Superior temporal gyrus (tissue), 1 donor: ENCODE data around the gene KRTAP4-2.
"Not testable (repeated sequence)": the region's sequence is repeated elsewhere in the genome, so short reads cannot be mapped to it uniquely, and the experiment has no call there.

Source experiments
- DNase-seq: peaks from one replicate; pipeline ENCODE4 v3.0.0-alpha.2; 2016; ENCODE audit errors: extremely low spot score

The KRTAP4-2 gene

DNA sequence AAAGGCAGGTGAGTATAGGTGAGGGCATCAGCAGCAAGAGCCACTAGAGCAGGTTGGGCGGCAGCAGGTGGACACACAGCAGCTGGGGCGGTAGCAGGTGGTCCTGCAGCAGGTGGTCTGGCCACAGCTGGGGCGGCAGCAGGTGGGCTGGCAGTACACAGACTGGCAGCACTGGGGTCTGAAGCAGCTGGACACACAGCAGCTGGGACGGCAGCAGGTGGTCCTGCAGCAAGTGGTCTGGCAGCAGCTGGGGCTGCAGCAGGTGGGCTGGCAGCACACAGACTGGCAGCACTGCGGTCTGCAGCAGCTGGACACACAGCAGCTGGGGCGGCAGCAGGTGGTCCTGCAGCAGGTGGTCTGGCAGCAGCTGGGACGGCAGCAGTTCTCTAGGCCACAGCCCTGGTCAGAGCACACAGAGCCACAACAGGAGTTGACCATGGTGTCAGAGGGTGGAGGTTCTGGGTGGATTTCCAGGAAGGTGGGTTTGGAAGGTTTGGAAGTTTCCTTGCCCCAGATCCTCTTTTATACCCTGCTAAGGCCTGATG, at the start of gene KRTAP4-2:
TSS of gene KRTAP4-2 (minus strand) at position 495 of the 545 bp plus-strand sequence. CDS start at position 438, 57 bp downstream.
- no peak for DNase-seq

- not testable (repeated sequence) for DNase-seq
These were observed 48.6 kb upstream of the KRTAP4-2 start, which contains the start of gene KRTAP9-2 for GRCh38 chr17:41226598-41227095. TSS of gene KRTAP9-2 (plus strand) at chr17:41226648. CDS start at chr17:41226655, 7 bp downstream.

DNA sequence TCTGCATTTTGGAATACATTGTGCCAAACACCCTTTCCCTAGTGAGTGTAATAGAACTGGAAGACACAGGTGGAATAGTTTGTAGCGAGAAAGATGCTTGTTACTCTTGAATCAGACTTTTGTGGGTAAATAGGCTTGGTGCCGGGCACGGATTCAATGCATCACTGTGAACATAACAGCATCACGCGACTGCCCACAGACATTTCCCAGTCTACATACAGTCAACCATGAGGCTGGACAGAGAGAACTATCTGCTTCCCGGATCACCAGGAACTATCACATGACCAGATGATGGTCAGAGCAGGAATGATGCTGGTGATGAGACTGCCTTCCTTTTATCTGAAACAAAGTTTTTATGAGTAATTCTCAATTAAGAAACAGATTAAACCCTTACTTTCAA, 48.0 kb upstream of the KRTAP4-2 start:
- DNase-seq, result no peak

GRCh38 chr17:41223821-41224220, 45.8 kb upstream of the KRTAP4-2 start:
- DNase-seq, result no peak

- no peak for DNase-seq
These were observed 37.7 kb upstream of the KRTAP4-2 start for GRCh38 chr17:41215681-41216080.

DNA sequence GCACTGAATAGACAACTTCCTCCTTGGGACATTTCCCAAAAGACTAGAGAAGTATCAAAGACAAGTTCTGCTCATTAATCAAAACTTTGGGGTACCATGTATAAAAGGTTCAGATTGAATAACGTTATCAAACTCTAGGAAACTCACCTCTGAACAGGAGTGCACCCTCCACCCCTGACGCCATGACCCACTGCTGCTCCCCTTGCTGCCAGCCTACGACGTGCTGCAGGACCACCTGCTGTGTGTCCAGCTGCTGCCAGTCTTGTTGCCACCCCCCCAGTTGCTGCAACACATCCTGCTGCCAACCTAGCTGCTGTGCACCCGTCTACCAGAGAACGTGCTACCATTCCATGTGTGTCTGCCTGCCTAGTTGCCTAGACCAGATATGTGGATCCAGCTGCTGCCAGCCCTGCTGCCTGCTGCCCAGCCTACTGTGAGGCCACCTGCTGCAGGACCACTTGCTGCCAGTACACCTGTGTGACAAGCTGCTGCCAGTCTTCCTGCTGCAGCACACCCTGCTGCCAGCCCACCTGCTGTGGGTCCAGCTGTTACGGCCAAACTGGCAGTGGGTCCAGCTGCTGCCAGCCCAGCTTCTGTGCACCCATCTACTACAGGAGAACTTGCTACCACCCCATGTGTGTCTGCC, 34.6 kb upstream of the KRTAP4-2 start:
- DNase-seq, result no peak

DNA sequence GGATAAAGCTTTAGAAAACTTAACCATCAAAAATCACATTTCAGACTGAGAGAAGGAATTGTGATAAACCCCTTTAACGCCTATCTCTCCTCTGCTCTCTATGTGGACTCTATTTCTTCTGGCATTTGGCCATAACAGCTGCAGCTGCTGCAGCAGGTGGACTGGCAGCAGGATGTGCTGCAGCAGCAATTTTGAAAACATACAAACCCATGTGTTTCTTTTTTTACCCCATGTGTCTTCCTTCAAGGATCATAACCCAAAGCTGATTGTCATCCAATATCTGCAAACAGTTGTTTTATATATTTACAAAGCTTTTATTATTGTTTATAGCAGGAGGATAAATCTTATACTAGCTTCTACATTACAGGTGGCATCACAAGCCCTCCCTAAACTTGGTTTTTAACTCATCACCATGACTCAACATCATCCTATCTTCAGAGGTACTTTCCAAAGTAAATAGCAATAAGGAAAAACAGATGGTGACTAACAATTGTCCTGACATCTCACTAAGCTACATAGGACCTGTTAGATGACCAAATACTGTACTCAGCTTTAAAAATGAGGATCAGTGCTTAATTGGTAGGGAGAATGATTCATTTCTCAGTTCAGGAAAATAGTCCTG, 33.9 kb upstream of the KRTAP4-2 start:
- DNase-seq, result no peak

DNA sequence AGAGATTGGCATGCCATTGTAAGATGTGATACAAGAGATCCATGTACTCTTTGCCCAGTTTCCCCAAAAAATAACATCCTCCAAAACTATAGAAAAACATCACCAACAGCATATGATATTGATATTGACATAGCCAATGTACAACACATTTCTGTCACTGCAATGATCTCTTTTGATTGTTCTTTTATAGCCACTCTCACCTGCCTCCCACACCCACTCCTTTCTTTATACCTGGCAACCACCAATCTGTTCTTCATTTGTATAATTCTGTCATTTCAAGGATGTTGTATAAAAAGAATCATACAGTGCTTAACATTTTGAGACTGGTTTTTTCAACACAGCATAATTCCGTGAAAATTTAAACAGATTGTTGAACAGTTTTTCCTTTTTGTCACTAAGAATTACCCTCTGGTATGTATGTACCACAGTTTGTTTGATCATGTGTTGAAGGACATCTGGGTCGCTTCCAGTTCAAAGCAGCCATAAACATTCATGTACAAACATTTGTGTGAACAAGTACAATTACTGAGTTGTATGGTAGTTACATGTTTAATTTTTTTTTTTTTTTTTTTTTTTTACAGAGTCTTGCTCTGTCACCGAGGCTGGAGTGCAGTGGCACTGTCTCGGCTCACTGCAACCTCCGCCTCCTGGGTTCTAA, 21.5 kb upstream of the KRTAP4-2 start:
- DNase-seq, result no peak

DNA sequence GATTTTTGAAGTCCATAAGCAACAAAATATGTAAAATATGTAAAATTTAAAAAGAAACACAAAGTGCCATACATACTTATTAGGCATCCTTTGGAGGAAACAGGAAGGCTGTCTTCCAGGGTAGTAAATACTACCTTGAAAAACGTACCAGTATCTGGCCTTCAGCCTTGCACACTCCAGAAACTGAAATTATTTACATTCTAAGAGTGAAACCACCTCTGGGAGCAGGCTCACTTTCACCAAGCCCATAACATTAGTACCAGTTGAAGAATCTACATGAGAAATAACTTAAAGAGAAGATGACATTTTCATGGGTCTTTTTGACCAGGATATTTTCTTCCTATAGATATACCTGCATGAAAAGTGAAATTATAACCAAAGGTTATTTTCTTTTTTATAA, 18.0 kb upstream of the KRTAP4-2 start:
- no peak for DNase-seq

GRCh38 chr17:41190328-41190727, 12.3 kb upstream of the KRTAP4-2 start:
- no peak for DNase-seq

DNA sequence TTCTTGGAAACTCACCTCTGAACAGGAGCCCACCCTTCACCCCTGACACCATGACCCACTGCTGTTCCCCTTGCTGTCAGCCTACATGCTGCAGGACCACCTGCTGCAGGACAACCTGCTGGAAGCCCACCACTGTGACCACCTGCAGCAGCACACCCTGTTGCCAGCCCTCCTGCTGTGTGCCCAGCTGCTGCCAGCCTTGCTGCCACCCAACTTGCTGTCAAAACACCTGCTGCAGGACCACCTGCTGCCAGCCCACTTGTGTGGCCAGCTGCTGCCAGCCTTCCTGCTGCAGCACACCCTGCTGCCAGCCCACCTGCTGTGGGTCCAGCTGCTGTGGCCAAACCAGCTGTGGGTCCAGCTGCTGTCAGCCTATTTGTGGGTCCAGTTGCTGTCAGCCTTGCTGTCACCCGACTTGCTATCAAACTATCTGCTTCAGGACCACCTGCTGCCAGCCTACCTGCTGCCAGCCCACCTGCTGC, 11.9 kb upstream of the KRTAP4-2 start, which contains the start of gene KRTAP9-1:
TSS of gene KRTAP9-1 (plus strand) at position 51 of the 482 bp plus-strand sequence. CDS start at position 51, 0 bp downstream.
- DNase-seq, result not testable (repeated sequence)

DNA sequence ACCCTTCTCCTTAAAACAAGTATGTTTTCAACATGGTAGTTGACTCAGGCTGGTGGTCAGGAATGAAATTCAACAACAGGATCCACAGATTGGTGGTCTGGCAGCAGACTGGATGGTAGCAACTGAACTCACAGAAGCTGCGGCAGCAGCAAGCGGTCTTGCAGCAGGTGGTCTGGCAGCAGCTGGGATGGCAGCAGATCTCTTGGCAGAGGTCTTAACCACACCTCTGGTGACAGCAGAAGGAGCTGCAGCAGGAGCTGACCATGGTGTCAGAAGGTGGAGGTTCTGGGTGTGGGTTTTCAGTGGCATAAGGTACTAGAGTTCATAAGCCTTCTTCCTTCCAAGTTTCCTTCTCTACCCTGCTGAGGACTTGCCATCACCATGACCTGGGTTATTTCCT, 8.9 kb upstream of the KRTAP4-2 start:
- no peak for DNase-seq

- DNase-seq, result no peak
These were observed 7.0 kb upstream of the KRTAP4-2 start for GRCh38 chr17:41185001-41185400.

DNA sequence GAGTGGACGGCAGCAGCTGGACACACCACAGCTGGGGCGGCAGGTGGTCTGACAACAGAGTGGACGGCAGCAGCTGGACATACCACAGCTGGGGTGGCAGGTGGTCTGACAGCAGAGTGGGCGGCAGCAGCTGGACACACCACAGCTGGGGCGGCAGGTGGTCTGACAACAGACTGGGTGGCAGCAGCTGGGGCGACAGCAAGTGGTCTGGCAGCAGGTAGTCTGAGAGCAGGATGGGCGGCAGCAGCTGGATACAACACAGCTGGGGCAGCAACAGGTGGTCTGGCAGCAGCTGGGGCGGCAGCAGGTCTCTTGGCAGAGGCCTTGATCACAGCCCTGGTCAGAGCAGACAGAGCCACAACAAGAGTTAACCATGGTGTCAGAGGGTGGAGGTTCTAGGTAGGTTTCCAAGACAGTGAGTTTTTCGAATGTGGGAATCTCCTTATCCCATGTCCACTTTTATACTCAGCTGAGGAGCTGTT, 6.5 kb upstream of the KRTAP4-2 start, which contains the start of gene KRTAP4-1:
TSS of gene KRTAP4-1 (minus strand) at position 432 of the 482 bp plus-strand sequence. CDS start at position 375, 57 bp downstream.
- DNase-seq, result no peak

GRCh38 chr17:41178843-41179616, 1.0 kb upstream of the KRTAP4-2 start:
- no peak for DNase-seq

GRCh38 chr17:41178341-41178740, 320 bp upstream of the KRTAP4-2 start:
- DNase-seq, result no peak

DNA sequence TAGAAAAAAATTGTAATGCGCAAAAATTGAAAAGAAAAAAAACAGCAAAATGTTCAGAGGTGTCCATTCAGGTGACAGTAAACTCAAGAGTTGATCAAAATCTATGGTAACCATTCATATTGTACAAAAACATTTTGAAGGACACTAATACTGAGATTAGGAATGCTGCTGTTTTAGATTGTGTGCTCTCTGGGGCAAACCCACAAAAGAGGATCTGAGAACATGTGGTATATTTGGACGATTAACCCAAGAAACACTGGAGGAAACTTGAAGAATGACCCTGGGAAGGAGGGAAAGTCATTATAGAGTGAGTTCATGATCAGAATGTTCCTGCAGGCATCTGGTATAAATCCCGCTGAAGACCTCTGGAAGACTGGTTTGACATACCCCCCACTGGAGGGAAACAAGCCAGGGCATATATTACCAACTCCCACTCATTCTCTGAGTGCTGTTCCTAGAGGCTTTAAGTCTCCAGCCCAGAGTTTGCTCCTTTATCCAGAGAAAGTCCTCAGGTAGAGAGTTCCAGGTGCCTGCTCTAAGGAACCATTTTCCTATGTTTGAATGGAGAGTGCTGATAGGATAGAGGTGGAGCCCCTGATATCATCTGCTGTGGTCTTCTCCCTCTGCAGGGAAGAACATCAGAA, 1.2 kb downstream of the KRTAP4-2 start:
- DNase-seq, result no peak

DNA sequence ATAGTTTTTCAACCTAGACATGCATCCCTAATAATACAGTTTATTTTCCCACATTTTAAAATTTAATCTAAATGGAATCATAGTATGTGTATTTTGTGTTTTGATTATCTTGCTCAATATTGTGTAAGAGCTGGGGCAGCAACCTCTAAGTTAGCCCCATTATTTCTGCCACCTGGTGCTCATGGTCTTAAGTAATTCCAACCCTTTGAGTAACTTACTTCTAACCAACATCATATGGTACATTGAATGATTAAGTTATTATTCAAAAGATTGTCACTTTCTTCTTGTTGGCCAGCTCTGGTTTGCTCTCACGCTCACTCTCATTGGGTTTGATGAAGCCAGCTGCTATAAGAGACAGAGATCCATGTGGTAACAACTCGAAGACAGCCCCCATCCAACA, 6.1 kb downstream of the KRTAP4-2 start:
- DNase-seq, result no peak

- no peak for DNase-seq
These were observed 9.9 kb downstream of the KRTAP4-2 start, which contains the start of gene KRTAP4-3 for GRCh38 chr17:41168121-41168520. TSS of gene KRTAP4-3 (minus strand) at chr17:41168221. CDS start at chr17:41168172, 49 bp downstream.

DNA sequence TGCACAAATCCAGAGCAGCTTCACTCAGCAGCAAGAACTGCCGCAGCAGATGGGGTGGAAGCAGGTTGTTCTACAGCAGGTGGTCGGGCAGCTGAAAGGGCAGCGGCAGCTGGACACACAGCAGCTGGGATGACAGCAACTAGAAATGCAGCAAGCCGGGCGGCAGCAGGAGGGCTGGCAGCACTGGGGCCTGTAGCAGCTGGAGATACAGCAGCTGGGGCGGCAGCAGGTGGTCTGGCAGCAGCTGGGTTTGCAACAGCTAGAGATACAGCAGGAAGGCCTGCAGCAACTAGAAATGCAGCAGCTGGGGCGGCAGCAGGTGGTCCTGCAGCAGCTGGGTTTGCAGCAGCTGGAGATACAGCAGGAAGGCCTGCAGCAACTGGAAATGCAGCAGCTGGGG, 10.5 kb downstream of the KRTAP4-2 start:
- DNase-seq, result no peak
